OCI-LY1 (cell line): Measurements from ENCODE around the gene CARMIL1.

Experiments
- H2AFZ ChIP-seq: fragments of 200-600 bp; sonication (generic), shearing (Covaris generic); 2 replicates; pipeline ENCODE4 v1.6.0; 2014; ENCODE audit warnings: antibody characterized with exemption, mild to moderate bottlenecking, low read length
- H3F3A ChIP-seq: fragments of 200-600 bp; sonication (generic), shearing (Covaris generic); 2 replicates; pipeline ENCODE4 v1.6.0; 2014; ENCODE audit warnings: mild to moderate bottlenecking, antibody characterized with exemption, low read length, moderate library complexity; ENCODE audit not compliant: insufficient read depth
- H3K27ac ChIP-seq: fragments of 200-600 bp; sonication (generic); 2 replicates; pipeline ENCODE4 v1.5.1; 2014; ENCODE audit warnings: low read length, mixed run types, mild to moderate bottlenecking, low read depth; ENCODE audit not compliant: poor library complexity, severe bottlenecking
- H3K27me3 ChIP-seq: fragments of 200-600 bp; sonication (generic); 2 replicates; pipeline ENCODE4 v1.6.0; 2014; ENCODE audit warnings: antibody characterized with exemption, mild to moderate bottlenecking, low read length, moderate library complexity; ENCODE audit not compliant: insufficient read depth
- H3K36me3 ChIP-seq: fragments of 200-600 bp; sonication (generic); 2 replicates; pipeline ENCODE4 v1.6.1; 2014; ENCODE audit warnings: mild to moderate bottlenecking, antibody characterized with exemption, low read length, moderate library complexity, mixed read lengths; ENCODE audit not compliant: insufficient read depth
- H3K4me1 ChIP-seq: fragments of 200-600 bp; sonication (generic); 2 replicates; pipeline ENCODE4 v1.5.1; 2014; ENCODE audit warnings: mild to moderate bottlenecking, low read length, moderate library complexity; ENCODE audit not compliant: insufficient read depth, severe bottlenecking
- H3K4me2 ChIP-seq: fragments of 200-600 bp; sonication (generic), shearing (Covaris generic); 2 replicates; pipeline ENCODE4 v1.6.1; 2014; ENCODE audit warnings: low read length
- H3K4me3 ChIP-seq: fragments of 200-600 bp; sonication (generic); 2 replicates; pipeline ENCODE4 v1.5.1; 2014; ENCODE audit warnings: low read length, low read depth, mild to moderate bottlenecking, mixed read lengths; ENCODE audit not compliant: poor library complexity, severe bottlenecking
- H3K79me2 ChIP-seq: fragments of 200-600 bp; shearing (Covaris generic); 2 replicates; pipeline ENCODE4 v1.6.1; 2016; ENCODE audit warnings: mixed run types, low read length, mixed read lengths; ENCODE audit not compliant: insufficient read depth
- H3K9ac ChIP-seq: fragments of 200-600 bp; sonication (generic), shearing (Covaris generic); 2 replicates; pipeline ENCODE4 v1.6.1; 2014; ENCODE audit warnings: mild to moderate bottlenecking, low read length, mixed read lengths
- H3K9me2 ChIP-seq: fragments of 200-600 bp; sonication (generic), shearing (Covaris generic); 2 replicates; pipeline ENCODE4 v1.6.1; 2014; ENCODE audit warnings: low read depth, mild to moderate bottlenecking, low read length, mixed read lengths
- H3K9me3 ChIP-seq: fragments of 200-600 bp; shearing (Covaris generic); 2 replicates; pipeline ENCODE4 v1.6.1; 2014; ENCODE audit warnings: low read length, mixed read lengths
- H4K20me1 ChIP-seq: fragments of 200-600 bp; sonication (generic), shearing (Covaris generic); 2 replicates; pipeline ENCODE4 v1.6.0; 2016; ENCODE audit warnings: mild to moderate bottlenecking, low read length; ENCODE audit not compliant: insufficient read depth
- CTCF ChIP-seq: fragments of 200-600 bp; sonication (generic), shearing (Covaris generic); IDR thresholded peaks from 2 replicates; pipeline ENCODE4 v1.5.1; 2017; ENCODE audit warnings: mild to moderate bottlenecking, antibody characterized with exemption, low read length, moderate library complexity, mixed read lengths
- EZH2 ChIP-seq: fragments of 200-600 bp; sonication (generic), shearing (Covaris generic); IDR thresholded peaks from 2 replicates; pipeline ENCODE4 v1.8.0; 2017; ENCODE audit warnings: borderline replicate concordance, mixed run types, mild to moderate bottlenecking, antibody characterized with exemption, low read length, moderate library complexity, mixed read lengths

CARMIL1 gene

GRCh38 chr6:25395731-25396130 lies 116.6 kb downstream of the CARMIL1 start:
- Histone ChIP-seq H3K27ac (peak overlapping the region; percentile 60), H3K9me2 (no peaks in the 10 kb centered on the region), H3K9me3 (no peaks in the 10 kb centered on the region), H3K4me3 (no peak overlapping the region), H3K4me2 (no peak overlapping the region), H3F3A (no peaks in the 10 kb centered on the region), H3K9ac (no peak overlapping the region), H3K36me3 (no peaks in the 10 kb centered on the region), H4K20me1 (no peaks in the 10 kb centered on the region), H3K79me2 (peaks cover 39% of the 10 kb centered on the region), H3K27me3 (no peaks in the 10 kb centered on the region), H3K4me1 (peaks cover 85% of the 10 kb centered on the region), H2AFZ (no peak overlapping the region)
- TF ChIP-seq CTCF (no peak), EZH2 (no peak)

- Histone ChIP-seq H3K36me3 (no peaks in the 10 kb centered on the region), H3K79me2 (peaks cover 29% of the 10 kb centered on the region), H3K9ac (peak overlapping the region; percentile 34; the same call in 1 of the 2 replicates), H3F3A (no peaks in the 10 kb centered on the region), H3K4me3 (no peak overlapping the region), H4K20me1 (no peaks in the 10 kb centered on the region), H3K4me2 (peak overlapping the region; percentile 44; the same call in 1 of the 2 replicates), H3K9me3 (no peaks in the 10 kb centered on the region), H3K4me1 (peaks cover 83% of the 10 kb centered on the region), H3K9me2 (no peaks in the 10 kb centered on the region), H3K27me3 (no peaks in the 10 kb centered on the region), H3K27ac (peak overlapping the region; percentile 78), H2AFZ (no peak overlapping the region)
- no peak for TF ChIP-seq CTCF
- TF ChIP-seq EZH2: no peak
These were observed 118.2 kb downstream of the CARMIL1 start for GRCh38 chr6:25397406-25397805.

- H3K4me2 ChIP-seq: peak overlapping the region; percentile 4; the same call in 1 of the 2 replicates
- no peak overlapping the region for H3K4me3 ChIP-seq
- no peaks in the 10 kb centered on the region for H3K27me3 ChIP-seq
- peaks cover 18% of the 10 kb centered on the region; the same call in 1 of the 2 replicates for H3K79me2 ChIP-seq
- peaks cover 92% of the 10 kb centered on the region for H3K4me1 ChIP-seq
- no peak for TF ChIP-seq CTCF
- no peak for TF ChIP-seq EZH2
- no peak overlapping the region for H3K9ac ChIP-seq
- peaks cover under 1% of the 10 kb centered on the region; the same call in 1 of the 2 replicates for H3F3A ChIP-seq
- H3K9me2 ChIP-seq: no peaks in the 10 kb centered on the region
- no peaks in the 10 kb centered on the region for H3K9me3 ChIP-seq
- H3K27ac ChIP-seq: peak overlapping the region; percentile 78
- H4K20me1 ChIP-seq: no peaks in the 10 kb centered on the region
- H2AFZ ChIP-seq: no peak overlapping the region
- H3K36me3 ChIP-seq: no peaks in the 10 kb centered on the region
These were observed 120.7 kb downstream of the CARMIL1 start for GRCh38 chr6:25399885-25400284.
